ENCODE measurements around the gene BSN.

Gene BSN

GRCh38 chr3:49553692-49554632 lies at the start of gene BSN:
TSS of gene BSN (plus strand) at chr3:49554477. CDS start at chr3:49554603, 126 bp downstream.
- DNase-seq (ENCODE audit: low spot score), result peak; percentile 100

- DNase-seq (ENCODE audit: low spot score), result no peak
These were observed 47.4 kb upstream of the BSN start for GRCh38 chr3:49506906-49507305.

GRCh38 chr3:49509028-49509561 lies 45.2 kb upstream of the BSN start:
- DNase-seq (ENCODE audit: low spot score), result no peak

- no peak for DNase-seq (ENCODE audit: low spot score)
These were observed 42.6 kb upstream of the BSN start for GRCh38 chr3:49511639-49512038.

- no peak for DNase-seq (ENCODE audit: low spot score)
These were observed 41.4 kb upstream of the BSN start for GRCh38 chr3:49512781-49513355.

GRCh38 chr3:49513494-49514124 lies 40.7 kb upstream of the BSN start:
- no peak for DNase-seq (ENCODE audit: low spot score)

GRCh38 chr3:49518016-49518415 lies 36.3 kb upstream of the BSN start:
- DNase-seq (ENCODE audit: low spot score), result no peak

GRCh38 chr3:49518441-49518840 lies 35.8 kb upstream of the BSN start:
- no peak for DNase-seq (ENCODE audit: low spot score)

- DNase-seq (ENCODE audit: low spot score), result no peak
These were observed 35.0 kb upstream of the BSN start for GRCh38 chr3:49519296-49519695.

- no peak for DNase-seq (ENCODE audit: low spot score)
These were observed 34.3 kb upstream of the BSN start for GRCh38 chr3:49519916-49520385.

GRCh38 chr3:49523756-49524747 lies 30.2 kb upstream of the BSN start:
- DNase-seq (ENCODE audit: low spot score), result no peak

GRCh38 chr3:49529567-49529966 lies 24.7 kb upstream of the BSN start:
- DNase-seq (ENCODE audit: low spot score), result no peak

- no peak for DNase-seq (ENCODE audit: low spot score)
These were observed 24.0 kb upstream of the BSN start for GRCh38 chr3:49530231-49530630.

- no peak for DNase-seq (ENCODE audit: low spot score)
These were observed 23.6 kb upstream of the BSN start for GRCh38 chr3:49530701-49531100.

GRCh38 chr3:49531218-49531617 lies 23.1 kb upstream of the BSN start:
- no peak for DNase-seq (ENCODE audit: low spot score)

GRCh38 chr3:49531715-49532114 lies 22.6 kb upstream of the BSN start:
- DNase-seq (ENCODE audit: low spot score), result no peak

- DNase-seq (ENCODE audit: low spot score), result no peak
These were observed 21.2 kb upstream of the BSN start for GRCh38 chr3:49533031-49533430.

- DNase-seq (ENCODE audit: low spot score), result no peak
These were observed 20.3 kb upstream of the BSN start for GRCh38 chr3:49533786-49534519.

GRCh38 chr3:49534581-49535441 lies 19.5 kb upstream of the BSN start:
- no peak for DNase-seq (ENCODE audit: low spot score)

Measured in AG20443 (cell line).